Glomerular endothelial cell (primary cell): Measurements from ENCODE around the gene HECW1. TPM values are rescaled to one million over a fixed set of nuclear protein-coding genes. Genes with fewer than 3 reads are reported as not detected.
"Not testable (repeated sequence)": the region's sequence is repeated elsewhere in the genome, so short reads cannot be mapped to it uniquely, and the experiment has no call there.

Experiments
- DNase-seq: peaks from one replicate; pipeline ENCODE4 v3.0.0-alpha.2; 2011; ENCODE audit warnings: low read depth, low spot score; ENCODE audit errors: extremely low read depth
- total RNA-seq: library from RNA; depleted of rRNA; stranded (reverse); fragments of >200 nt; gene quantifications from 2 replicates; pipeline ENCODE4 v1.2.3, GENCODE V29; 2015

HECW1 gene
- total RNA-seq, 1 donor from 2014 or later = not detected

- no peak for DNase-seq
Measured at GRCh38 chr7:43460733-43461348, 348.4 kb downstream of the HECW1 start.

DNA sequence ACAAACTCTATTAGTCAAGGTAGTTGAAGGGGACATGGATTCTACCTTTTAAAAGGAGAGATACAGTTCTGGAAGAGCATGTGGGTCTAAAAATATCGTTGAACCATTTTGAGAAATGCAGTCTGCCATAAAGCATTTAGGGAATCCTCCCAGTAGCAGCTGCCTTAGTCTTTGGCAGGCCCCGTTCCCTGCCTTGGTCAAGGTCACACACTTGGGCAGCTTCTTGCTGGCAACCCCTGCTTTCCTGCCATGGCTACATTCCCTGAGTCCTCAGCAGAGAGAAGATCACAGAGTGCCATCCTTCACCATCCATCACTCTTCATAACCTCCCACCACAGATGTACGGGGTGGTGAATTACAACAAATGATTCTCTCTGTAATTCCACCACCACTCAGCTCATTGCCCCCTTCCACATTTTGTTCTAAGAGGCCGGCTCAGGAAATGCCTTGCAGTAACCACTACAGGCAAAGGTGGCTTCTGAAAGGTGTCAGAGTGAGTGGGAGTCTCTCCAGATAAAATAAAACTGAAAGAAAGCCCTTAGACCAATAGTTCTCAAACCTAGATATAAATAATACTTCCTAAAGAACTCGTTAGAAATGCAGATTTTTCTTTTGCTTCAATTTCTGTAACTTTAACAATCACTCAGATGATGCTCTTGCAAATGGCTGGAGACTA is 349.0 kb downstream of the HECW1 start:
- no peak for DNase-seq

DNA sequence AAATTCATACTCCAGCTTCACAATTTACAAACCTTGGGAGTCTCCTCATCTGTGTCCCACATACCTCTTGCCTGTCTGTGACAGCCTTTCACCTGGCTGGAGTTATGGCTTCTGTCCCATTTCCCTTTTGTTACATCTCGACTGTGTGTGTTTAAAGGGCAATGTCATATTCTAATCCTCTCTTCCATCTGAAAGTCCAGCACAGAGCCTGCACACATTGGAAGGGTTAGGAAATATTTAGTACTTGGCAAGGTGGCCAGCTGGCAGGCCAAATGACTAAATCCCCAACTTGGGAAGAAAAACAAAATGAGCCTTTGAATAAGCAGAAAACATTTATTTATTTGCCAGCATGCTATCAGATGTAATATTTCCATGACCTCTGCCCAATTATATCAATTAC is 350.4 kb downstream of the HECW1 start:
- no peak for DNase-seq

DNA sequence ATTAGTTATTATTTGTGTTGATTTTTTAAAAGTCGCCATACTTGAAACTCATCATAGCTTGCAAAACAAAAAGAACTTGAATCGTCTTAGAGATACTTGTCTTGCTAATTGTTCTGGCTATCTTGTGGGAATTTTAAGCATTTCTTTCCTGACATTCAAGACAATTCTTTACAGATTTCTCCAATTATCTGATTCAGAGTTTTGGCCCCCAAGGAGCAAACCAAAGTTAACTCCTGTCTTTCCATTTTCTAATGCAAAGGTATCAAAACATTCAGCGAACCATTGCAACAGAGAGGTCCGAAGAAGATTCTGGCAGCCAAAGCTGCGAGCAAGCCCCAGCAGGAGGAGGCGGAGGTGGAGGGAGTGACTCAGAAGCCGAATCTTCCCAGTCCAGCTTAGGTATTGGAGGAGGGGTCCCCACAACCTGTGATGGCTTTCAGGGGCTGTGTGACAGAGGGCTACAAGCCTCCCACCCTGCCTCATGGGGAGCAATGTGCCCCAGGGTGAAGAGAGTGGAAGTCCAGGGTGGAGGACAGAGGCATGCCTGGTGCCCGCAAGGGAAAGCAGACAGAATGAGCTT is 351.0 kb downstream of the HECW1 start:
- DNase-seq = no peak

GRCh38 chr7:43465581-43466554 is 353.4 kb downstream of the HECW1 start:
- DNase-seq = no peak

- no peak for DNase-seq
Measured at GRCh38 chr7:43467406-43467805, 355.0 kb downstream of the HECW1 start.

DNA sequence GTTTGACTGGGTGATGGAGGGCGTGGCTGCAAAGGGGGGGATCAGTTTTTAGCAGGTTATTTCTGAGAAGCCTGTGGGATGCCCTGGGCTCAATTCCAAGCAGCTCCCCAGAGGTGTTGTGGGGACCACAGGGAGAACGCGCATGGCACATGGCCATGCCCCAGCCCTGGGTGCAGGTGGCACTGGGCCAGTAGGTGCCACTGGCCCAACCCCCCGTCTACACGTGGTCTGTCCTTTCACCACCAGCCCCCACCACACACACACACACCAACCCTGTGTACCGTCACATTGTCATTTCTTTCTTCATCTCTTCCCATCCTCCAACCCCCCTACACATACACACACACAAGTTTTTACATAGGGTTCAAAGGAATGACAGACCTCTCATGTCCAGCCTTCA is 355.4 kb downstream of the HECW1 start:
- no peak for DNase-seq

DNA sequence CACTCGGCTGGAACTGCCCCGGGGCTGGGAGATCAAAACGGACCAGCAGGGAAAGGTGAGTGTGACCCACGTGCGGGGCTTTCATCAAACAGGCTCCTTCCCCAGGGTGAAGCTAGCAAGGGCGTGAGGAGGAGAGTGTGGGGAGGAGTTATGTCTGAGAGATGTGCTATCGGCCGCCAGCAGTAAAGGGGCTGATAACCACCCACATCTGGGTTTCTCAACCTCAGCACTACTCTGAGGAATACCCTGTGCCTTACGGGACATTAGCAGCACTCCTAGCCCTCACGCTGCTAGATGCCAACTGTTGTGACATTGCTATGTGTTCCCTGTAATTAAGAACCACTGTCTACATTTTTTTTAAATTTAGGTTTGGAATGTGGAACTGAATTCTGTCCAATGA is 356.6 kb downstream of the HECW1 start:
- DNase-seq = no peak

DNA sequence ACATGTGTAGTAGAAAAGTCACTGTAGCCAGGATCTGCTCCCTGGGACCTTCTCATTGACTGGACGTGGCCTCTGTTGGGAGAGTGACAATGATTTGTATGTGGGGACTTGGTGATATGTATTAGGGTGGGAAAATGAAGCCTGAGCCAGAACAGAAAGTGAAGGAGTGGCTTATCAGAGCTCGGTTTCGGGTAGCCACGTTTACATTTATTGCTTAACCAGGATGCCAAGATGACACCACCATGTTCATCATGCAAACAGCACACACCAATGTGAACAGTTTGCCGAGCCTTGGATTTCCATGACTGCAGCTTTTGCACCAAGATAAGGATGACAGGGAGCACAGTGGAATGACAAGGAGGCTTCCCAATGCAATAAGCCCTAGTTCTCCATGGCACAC is 357.7 kb downstream of the HECW1 start:
- DNase-seq = no peak

- no peak for DNase-seq
Measured at GRCh38 chr7:43475983-43476382, 363.5 kb downstream of the HECW1 start.

- no peak for DNase-seq
Measured at GRCh38 chr7:43476896-43477295, 364.4 kb downstream of the HECW1 start.

DNA sequence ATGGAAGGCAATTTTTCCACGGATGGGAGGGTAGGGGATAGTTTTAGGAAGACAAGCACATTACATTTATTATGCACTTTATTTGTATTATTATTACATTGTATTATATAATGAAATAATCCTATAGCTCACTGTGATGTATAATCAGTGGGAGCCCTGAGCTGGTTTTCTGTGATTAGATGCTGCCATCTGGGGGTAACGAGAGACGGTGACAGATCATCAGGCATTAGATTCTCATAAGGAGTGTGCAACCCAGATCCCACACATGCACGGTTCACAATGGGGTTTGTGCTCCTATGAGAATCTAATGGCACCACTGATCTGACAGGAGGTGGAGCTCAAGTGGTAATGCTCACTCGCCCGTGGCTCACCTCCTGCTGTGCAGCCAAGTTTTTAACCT is 366.6 kb downstream of the HECW1 start:
- no peak for DNase-seq

DNA sequence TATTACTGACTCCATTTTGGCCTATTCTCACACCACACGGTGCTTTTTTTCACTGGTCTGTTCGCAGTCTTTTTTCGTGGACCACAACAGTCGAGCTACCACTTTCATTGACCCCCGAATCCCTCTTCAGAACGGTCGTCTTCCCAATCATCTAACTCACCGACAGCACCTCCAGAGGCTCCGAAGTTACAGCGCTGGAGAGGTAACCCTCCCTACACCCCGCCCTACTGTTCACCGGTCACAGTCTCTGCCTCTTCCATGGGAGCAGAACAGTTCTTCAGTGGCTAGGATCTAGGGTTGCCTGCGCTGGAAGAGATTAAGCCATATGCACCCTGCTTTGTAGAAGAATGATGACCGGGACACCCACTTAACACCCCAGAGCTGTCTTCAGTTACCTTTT is 367.1 kb downstream of the HECW1 start:
- DNase-seq = no peak

- no peak for DNase-seq
Measured at GRCh38 chr7:43480581-43480980, 368.1 kb downstream of the HECW1 start.

- no peak for DNase-seq
Measured at GRCh38 chr7:43481902-43482678, 369.6 kb downstream of the HECW1 start.

DNA sequence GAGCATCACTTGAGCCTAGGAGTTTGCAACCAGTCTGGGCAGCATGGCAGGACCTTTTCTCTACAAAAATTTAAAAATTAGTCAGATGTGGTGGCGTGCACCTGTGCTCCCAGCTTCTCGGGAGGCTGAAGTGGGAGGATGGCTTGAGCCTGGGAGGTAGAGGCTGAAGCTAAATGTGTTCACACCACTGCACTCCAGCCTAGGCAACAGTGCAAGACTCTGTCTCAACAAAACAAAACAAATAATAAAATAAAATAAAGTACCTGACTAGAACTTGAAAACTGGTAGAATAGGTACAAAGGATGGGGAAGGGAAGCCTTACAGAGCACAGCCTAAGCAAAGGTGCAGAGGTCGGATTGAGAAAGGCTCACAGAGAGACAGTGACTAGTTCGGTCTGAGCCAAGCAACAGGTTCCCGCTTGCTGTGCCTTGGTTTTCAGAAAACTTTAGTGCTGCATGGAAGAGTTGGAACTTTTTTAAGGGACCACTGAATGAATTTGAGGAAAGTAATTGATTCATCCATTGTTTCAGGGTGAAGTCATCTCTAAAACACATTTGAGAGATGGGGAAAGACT is 370.3 kb downstream of the HECW1 start:
- no peak for DNase-seq

- DNase-seq = no peak
Measured at GRCh38 chr7:43484678-43485395, 372.4 kb downstream of the HECW1 start.

GRCh38 chr7:43485580-43485979 is 373.1 kb downstream of the HECW1 start:
- DNase-seq = no peak

GRCh38 chr7:43486008-43486407 is 373.6 kb downstream of the HECW1 start:
- DNase-seq = not testable (repeated sequence)
